Measurements from ENCODE around the gene NUDT3.
"Not testable (repeated sequence)": the region's sequence is repeated elsewhere in the genome, so short reads cannot be mapped to it uniquely, and the experiment has no call there.

Gene NUDT3

GRCh38 chr6:34248727-34249468 is 143.6 kb downstream of the NUDT3 start, which contains the start of gene SMIM29:
SMIM29 (minus strand) TSS chr6:34249006; CDS start chr6:34247791, 1,215 bp downstream.
- DNase-seq, result peak; percentile 92 to 99 (median 97)

GRCh38 chr6:34248198-34248726 is 144.2 kb downstream of the NUDT3 start:
- peak in 5 of 14 donors; percentile 46 to 70 (median 59) for DNase-seq

- DNase-seq, result no peak
Observed at GRCh38 chr6:34247481-34248197, 144.8 kb downstream of the NUDT3 start.

GRCh38 chr6:34246563-34247391 is 145.7 kb downstream of the NUDT3 start:
- DNase-seq, result peak in 1 of 14 donors; percentile 23

- no peak for DNase-seq
Observed at GRCh38 chr6:34246249-34246562, 146.3 kb downstream of the NUDT3 start.

GRCh38 chr6:34245761-34246140 is 146.7 kb downstream of the NUDT3 start:
- DNase-seq, result not testable (repeated sequence)

GRCh38 chr6:34245032-34245760 is 147.3 kb downstream of the NUDT3 start:
- not testable (repeated sequence) for DNase-seq

GRCh38 chr6:34243901-34244884 is 148.3 kb downstream of the NUDT3 start:
- peak in 3 of 14 donors; percentile 27 to 76 (median 60) for DNase-seq

- no peak for DNase-seq
Observed at GRCh38 chr6:34243131-34243771, 149.2 kb downstream of the NUDT3 start.

GRCh38 chr6:34242252-34243130 is 150.0 kb downstream of the NUDT3 start:
- DNase-seq, result no peak

- DNase-seq, result no peak
Observed at GRCh38 chr6:34241351-34242215, 150.9 kb downstream of the NUDT3 start.

- no peak for DNase-seq
Observed at GRCh38 chr6:34240329-34241248, 151.9 kb downstream of the NUDT3 start.

GRCh38 chr6:34239893-34240292 is 152.6 kb downstream of the NUDT3 start:
- no peak for DNase-seq

- DNase-seq, result no peak
Observed at GRCh38 chr6:34239500-34239825, 153.0 kb downstream of the NUDT3 start.

- no peak for DNase-seq
Observed at GRCh38 chr6:34238585-34239499, 153.6 kb downstream of the NUDT3 start.
